ENCODE measurements around the gene UBE3C.

UBE3C gene

GRCh38 chr7:157220916-157221569 lies 82.3 kb downstream of the UBE3C start:
- DNase-seq = no peak

GRCh38 chr7:157222687-157223086 lies 84.0 kb downstream of the UBE3C start:
- DNase-seq = no peak
- H2AFZ ChIP-seq (ENCODE audit: low read length) = no peak overlapping the region
- H3K4me3 ChIP-seq (ENCODE audit: low read length) = no peak overlapping the region
- no peaks in the 10 kb centered on the region for H4K20me1 ChIP-seq (ENCODE audit: insufficient read depth, low read length)
- H3K9ac ChIP-seq (ENCODE audit: low read length) = no peak overlapping the region
- H3K27me3 ChIP-seq (replicated peaks; ENCODE audit: insufficient read depth, low read length) = no peaks in the 10 kb centered on the region
- H3K27ac ChIP-seq (ENCODE audit: low read length) = no peak overlapping the region
- no peaks in the 10 kb centered on the region for H3K9me3 ChIP-seq (replicated peaks; ENCODE audit: insufficient read depth, low read length)
- no peaks in the 10 kb centered on the region for H3K36me3 ChIP-seq (replicated peaks; ENCODE audit: insufficient read depth, low read length)
- no peaks in the 10 kb centered on the region; the same call in 1 of the 2 replicates for H3F3A ChIP-seq (ENCODE audit: insufficient read depth, low read length)
- H3K79me2 ChIP-seq (ENCODE audit: low read length) = 0 out of 2 replicates have a peak, but pooled peaks cover 3% of the 10 kb centered on the region
- H3K4me2 ChIP-seq (ENCODE audit: low read depth, low read length) = no peak overlapping the region
- H3K4me1 ChIP-seq (ENCODE audit: low read length) = no peaks in the 10 kb centered on the region
- H3K9me2 ChIP-seq (replicated peaks; ENCODE audit: insufficient read depth, low read length) = no peaks in the 10 kb centered on the region
- no peak for TF ChIP-seq EZH2 (optimal IDR thresholded peaks at IDR 0.05; ENCODE audit: low read depth, low read length)
- TF ChIP-seq, protein P1, sequence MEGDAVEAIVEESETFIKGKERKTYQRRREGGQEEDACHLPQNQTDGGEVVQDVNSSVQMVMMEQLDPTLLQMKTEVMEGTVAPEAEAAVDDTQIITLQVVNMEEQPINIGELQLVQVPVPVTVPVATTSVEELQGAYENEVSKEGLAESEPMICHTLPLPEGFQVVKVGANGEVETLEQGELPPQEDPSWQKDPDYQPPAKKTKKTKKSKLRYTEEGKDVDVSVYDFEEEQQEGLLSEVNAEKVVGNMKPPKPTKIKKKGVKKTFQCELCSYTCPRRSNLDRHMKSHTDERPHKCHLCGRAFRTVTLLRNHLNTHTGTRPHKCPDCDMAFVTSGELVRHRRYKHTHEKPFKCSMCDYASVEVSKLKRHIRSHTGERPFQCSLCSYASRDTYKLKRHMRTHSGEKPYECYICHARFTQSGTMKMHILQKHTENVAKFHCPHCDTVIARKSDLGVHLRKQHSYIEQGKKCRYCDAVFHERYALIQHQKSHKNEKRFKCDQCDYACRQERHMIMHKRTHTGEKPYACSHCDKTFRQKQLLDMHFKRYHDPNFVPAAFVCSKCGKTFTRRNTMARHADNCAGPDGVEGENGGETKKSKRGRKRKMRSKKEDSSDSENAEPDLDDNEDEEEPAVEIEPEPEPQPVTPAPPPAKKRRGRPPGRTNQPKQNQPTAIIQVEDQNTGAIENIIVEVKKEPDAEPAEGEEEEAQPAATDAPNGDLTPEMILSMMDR (IDR thresholded peaks at IDR 0.05; ENCODE audit: low read length) = no peak
- no peak for TF ChIP-seq EZH2phosphoT487 (IDR thresholded peaks at IDR 0.05; ENCODE audit: low read length)

More at GRCh38 chr7:157220916-157221569, 82.3 kb downstream of the UBE3C start:
- no peaks in the 10 kb centered on the region for H4K20me1 ChIP-seq (ENCODE audit: insufficient read depth, low read length)
- no peaks in the 10 kb centered on the region for H3K27me3 ChIP-seq (replicated peaks; ENCODE audit: insufficient read depth, low read length)
- 0 out of 2 replicates have a peak, but pooled peaks cover 3% of the 10 kb centered on the region for H3K79me2 ChIP-seq (ENCODE audit: low read length)
- H3K4me1 ChIP-seq (ENCODE audit: low read length) = no peaks in the 10 kb centered on the region
- H3K4me2 ChIP-seq (ENCODE audit: low read depth, low read length) = no peak overlapping the region
- H3K9me2 ChIP-seq (replicated peaks; ENCODE audit: insufficient read depth, low read length) = no peaks in the 10 kb centered on the region
- no peak for TF ChIP-seq EZH2phosphoT487 (IDR thresholded peaks at IDR 0.05; ENCODE audit: low read length)
- TF ChIP-seq EZH2 (optimal IDR thresholded peaks at IDR 0.05; ENCODE audit: low read depth, low read length) = no peak
- TF ChIP-seq, protein P1 (IDR thresholded peaks at IDR 0.05; ENCODE audit: low read length) = no peak
- peaks cover 5% of the 10 kb centered on the region; the same call in 1 of the 2 replicates for H3K36me3 ChIP-seq (replicated peaks; ENCODE audit: insufficient read depth, low read length)
- H3K4me3 ChIP-seq (ENCODE audit: low read length) = no peak overlapping the region
- no peak overlapping the region for H2AFZ ChIP-seq (ENCODE audit: low read length)
- H3K27ac ChIP-seq (ENCODE audit: low read length) = no peak overlapping the region
- no peaks in the 10 kb centered on the region; the same call in 1 of the 2 replicates for H3F3A ChIP-seq (ENCODE audit: insufficient read depth, low read length)
- no peaks in the 10 kb centered on the region for H3K9me3 ChIP-seq (replicated peaks; ENCODE audit: insufficient read depth, low read length)
- H3K9ac ChIP-seq (ENCODE audit: low read length) = no peak overlapping the region

DNA sequence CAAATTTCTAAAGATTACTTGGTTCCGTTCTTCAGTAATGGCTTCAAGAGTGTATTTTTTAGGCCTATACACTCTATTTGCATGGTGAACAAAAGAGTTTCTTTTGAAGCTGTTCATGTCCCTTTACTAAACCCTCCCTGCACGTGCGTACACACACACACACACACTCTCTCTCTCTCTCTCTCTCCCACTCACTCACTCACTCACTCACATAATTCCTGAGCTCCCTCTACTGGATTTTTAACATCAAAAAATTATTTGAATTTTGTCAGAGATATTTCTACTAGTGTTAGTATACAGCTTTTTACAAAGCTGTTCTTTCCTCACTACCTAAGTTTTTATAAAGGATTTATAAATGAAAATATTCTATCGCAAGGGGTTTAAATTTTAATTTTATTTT lies 85.9 kb downstream of the UBE3C start:
- DNase-seq = no peak

More for the DNA sequence above, 85.9 kb downstream of the UBE3C start:
- H3K9ac ChIP-seq (ENCODE audit: low read length) = no peak overlapping the region
- no peak overlapping the region for H3K4me2 ChIP-seq (ENCODE audit: low read depth, low read length)
- H3K27me3 ChIP-seq (replicated peaks; ENCODE audit: insufficient read depth, low read length) = no peaks in the 10 kb centered on the region
- no peaks in the 10 kb centered on the region for H3K36me3 ChIP-seq (replicated peaks; ENCODE audit: insufficient read depth, low read length)
- no peaks in the 10 kb centered on the region for H4K20me1 ChIP-seq (ENCODE audit: insufficient read depth, low read length)
- no peak overlapping the region for H3K4me3 ChIP-seq (ENCODE audit: low read length)
- H3F3A ChIP-seq (ENCODE audit: insufficient read depth, low read length) = no peaks in the 10 kb centered on the region; the same call in 1 of the 2 replicates
- no peak overlapping the region for H2AFZ ChIP-seq (ENCODE audit: low read length)
- H3K27ac ChIP-seq (ENCODE audit: low read length) = no peak overlapping the region
- 0 out of 2 replicates have a peak, but pooled peaks cover 3% of the 10 kb centered on the region for H3K79me2 ChIP-seq (ENCODE audit: low read length)
- no peaks in the 10 kb centered on the region for H3K9me2 ChIP-seq (replicated peaks; ENCODE audit: insufficient read depth, low read length)
- H3K4me1 ChIP-seq (ENCODE audit: low read length) = no peaks in the 10 kb centered on the region
- TF ChIP-seq, protein P1 (IDR thresholded peaks at IDR 0.05; ENCODE audit: low read length) = no peak
- no peak for TF ChIP-seq EZH2 (optimal IDR thresholded peaks at IDR 0.05; ENCODE audit: low read depth, low read length)
- no peak for TF ChIP-seq EZH2phosphoT487 (IDR thresholded peaks at IDR 0.05; ENCODE audit: low read length)
- no peaks in the 10 kb centered on the region for H3K9me3 ChIP-seq (replicated peaks; ENCODE audit: insufficient read depth, low read length)

Data from MM.1S (cell line).